ENCODE results near the gene HARS2.

DNA sequence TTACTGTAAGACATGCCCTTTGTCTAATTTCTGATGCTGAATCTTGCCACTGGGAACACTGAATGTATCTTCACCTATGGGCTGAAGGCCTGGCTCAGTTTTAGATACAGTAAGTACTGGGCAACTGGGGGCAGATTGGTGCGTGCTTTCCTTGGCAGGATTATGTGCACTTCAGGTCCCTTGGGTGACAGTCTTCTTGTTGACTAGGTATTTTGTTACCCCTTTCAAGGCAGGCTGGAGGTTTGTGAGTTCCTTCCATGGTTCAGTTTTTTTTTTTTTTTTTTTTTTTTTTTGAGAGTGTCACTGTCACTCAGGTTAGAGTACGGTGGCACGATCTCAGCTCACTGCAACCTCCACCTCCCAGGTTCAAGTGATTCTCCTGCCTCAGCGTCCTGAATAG lies 16.6 kb downstream of the HARS2 start:
- TF ChIP-seq, protein P1, sequence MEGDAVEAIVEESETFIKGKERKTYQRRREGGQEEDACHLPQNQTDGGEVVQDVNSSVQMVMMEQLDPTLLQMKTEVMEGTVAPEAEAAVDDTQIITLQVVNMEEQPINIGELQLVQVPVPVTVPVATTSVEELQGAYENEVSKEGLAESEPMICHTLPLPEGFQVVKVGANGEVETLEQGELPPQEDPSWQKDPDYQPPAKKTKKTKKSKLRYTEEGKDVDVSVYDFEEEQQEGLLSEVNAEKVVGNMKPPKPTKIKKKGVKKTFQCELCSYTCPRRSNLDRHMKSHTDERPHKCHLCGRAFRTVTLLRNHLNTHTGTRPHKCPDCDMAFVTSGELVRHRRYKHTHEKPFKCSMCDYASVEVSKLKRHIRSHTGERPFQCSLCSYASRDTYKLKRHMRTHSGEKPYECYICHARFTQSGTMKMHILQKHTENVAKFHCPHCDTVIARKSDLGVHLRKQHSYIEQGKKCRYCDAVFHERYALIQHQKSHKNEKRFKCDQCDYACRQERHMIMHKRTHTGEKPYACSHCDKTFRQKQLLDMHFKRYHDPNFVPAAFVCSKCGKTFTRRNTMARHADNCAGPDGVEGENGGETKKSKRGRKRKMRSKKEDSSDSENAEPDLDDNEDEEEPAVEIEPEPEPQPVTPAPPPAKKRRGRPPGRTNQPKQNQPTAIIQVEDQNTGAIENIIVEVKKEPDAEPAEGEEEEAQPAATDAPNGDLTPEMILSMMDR (IDR thresholded peaks at IDR 0.05) = no peak
- TF ChIP-seq POLR2A (IDR thresholded peaks at IDR 0.05) = no peak
